Measurements from ENCODE around the gene BOD1L2. TPM values are rescaled to one million over a fixed set of nuclear protein-coding genes. Genes with fewer than 3 reads are reported as not detected.

The BOD1L2 gene
- total RNA-seq, 3 donors from 2014 or later, result not detected

- Histone ChIP-seq H3K9me3 (no peaks in the 10 kb centered on the region), H3K4me3 (no peak overlapping the region), H3K36me3 (ENCODE audit: low read depth) (no peaks in the 10 kb centered on the region), H3K4me1 (ENCODE audit: low read depth) (no peaks in the 10 kb centered on the region)
- TF ChIP-seq CTCF (IDR thresholded peaks at IDR 0.05), result no peak
- intact Hi-C loops (cut with DNase I, micrococcal nuclease), result no loop called here
- DNase-seq (no peak), ATAC-seq (no peak)
Observed at GRCh38 chr18:57175532-57175931, 28.6 kb downstream of the BOD1L2 start.

GRCh38 chr18:57185434-57185833 is 38.5 kb downstream of the BOD1L2 start:
- Histone ChIP-seq H3K36me3 (ENCODE audit: low read depth) (no peaks in the 10 kb centered on the region), H3K4me3 (no peak overlapping the region), H3K4me1 (ENCODE audit: low read depth) (no peaks in the 10 kb centered on the region), H3K9me3 (peaks cover 28% of the 10 kb centered on the region)
- intact Hi-C loops (cut with DNase I, micrococcal nuclease), result no loop called here
- ATAC-seq, result no peak
- DNase-seq, result no peak
- TF ChIP-seq CTCF (IDR thresholded peaks at IDR 0.05), result no peak

GRCh38 chr18:57188851-57189557 is 42.1 kb downstream of the BOD1L2 start:
- H3K9me3 ChIP-seq, result peaks cover 19% of the 10 kb centered on the region
- H3K36me3 ChIP-seq (ENCODE audit: low read depth), result no peaks in the 10 kb centered on the region
- DNase-seq, result no peak
- H3K4me3 ChIP-seq, result no peak overlapping the region
- no peak for ATAC-seq
- intact Hi-C loops (cut with DNase I, micrococcal nuclease), result no loop called here
- H3K4me1 ChIP-seq (ENCODE audit: low read depth), result no peaks in the 10 kb centered on the region
- no peak for TF ChIP-seq CTCF (IDR thresholded peaks at IDR 0.05)

GRCh38 chr18:57190026-57190425 is 43.1 kb downstream of the BOD1L2 start:
- DNase-seq (no peak), ATAC-seq (no peak)
- TF ChIP-seq CTCF (IDR thresholded peaks at IDR 0.05), result no peak
- Histone ChIP-seq H3K9me3 (peaks cover 13% of the 10 kb centered on the region), H3K36me3 (ENCODE audit: low read depth) (no peaks in the 10 kb centered on the region), H3K4me1 (ENCODE audit: low read depth) (no peaks in the 10 kb centered on the region), H3K4me3 (no peak overlapping the region)
- intact Hi-C loops (cut with DNase I, micrococcal nuclease), result no loop called here

- no peaks in the 10 kb centered on the region for H3K36me3 ChIP-seq (ENCODE audit: low read depth)
- no peaks in the 10 kb centered on the region for H3K9me3 ChIP-seq
- no peak overlapping the region for H3K4me3 ChIP-seq
- ATAC-seq (no peak), DNase-seq (no peak)
- H3K4me1 ChIP-seq (ENCODE audit: low read depth), result no peaks in the 10 kb centered on the region
- no peak for TF ChIP-seq CTCF (IDR thresholded peaks at IDR 0.05)
- intact Hi-C loops (cut with DNase I, micrococcal nuclease), result no loop called here
Observed at GRCh38 chr18:57194070-57194469, 47.2 kb downstream of the BOD1L2 start.

GRCh38 chr18:57194622-57195021 is 47.7 kb downstream of the BOD1L2 start:
- Histone ChIP-seq H3K4me3 (no peak overlapping the region), H3K4me1 (ENCODE audit: low read depth) (no peaks in the 10 kb centered on the region), H3K36me3 (ENCODE audit: low read depth) (no peaks in the 10 kb centered on the region), H3K9me3 (no peaks in the 10 kb centered on the region)
- no peak for TF ChIP-seq CTCF (IDR thresholded peaks at IDR 0.05)
- ATAC-seq (no peak), DNase-seq (no peak)
- intact Hi-C loops (cut with DNase I, micrococcal nuclease), result no loop called here

Data from mucosa of descending colon (tissue), 3 donors.